SU-DHL-6 (cell line): Measurements from ENCODE around the gene TAGLN.

Source experiments
- CTCF ChIP-seq: fragments of 200-600 bp; sonication (generic); IDR thresholded peaks from one replicate; pipeline ENCODE4 v1.5.1; 2017; ENCODE audit warnings: antibody characterized with exemption, mild to moderate bottlenecking, low read length, moderate library complexity; ENCODE audit not compliant: insufficient read depth, poor library complexity, severe bottlenecking
- EZH2phosphoT487 ChIP-seq: fragments of 200-600 bp; sonication (generic), shearing (Covaris generic); conservative IDR thresholded peaks from 2 replicates; pipeline ENCODE4 v1.6.1; 2018; ENCODE audit warnings: mild to moderate bottlenecking, antibody characterized with exemption, low read length, moderate library complexity, mixed read lengths

GRCh38 chr11:117200813-117201657 lies 1.9 kb downstream of the TAGLN start:
- TF ChIP-seq CTCF (no peak), EZH2phosphoT487 (no peak)
